CMK (cell line): ENCODE results near the gene ZNF214.

Source experiments
- DNase-seq: peaks from one replicate; pipeline ENCODE4 v3.0.0-alpha.2; 2010; ENCODE audit warnings: low read depth

ZNF214 gene

DNA sequence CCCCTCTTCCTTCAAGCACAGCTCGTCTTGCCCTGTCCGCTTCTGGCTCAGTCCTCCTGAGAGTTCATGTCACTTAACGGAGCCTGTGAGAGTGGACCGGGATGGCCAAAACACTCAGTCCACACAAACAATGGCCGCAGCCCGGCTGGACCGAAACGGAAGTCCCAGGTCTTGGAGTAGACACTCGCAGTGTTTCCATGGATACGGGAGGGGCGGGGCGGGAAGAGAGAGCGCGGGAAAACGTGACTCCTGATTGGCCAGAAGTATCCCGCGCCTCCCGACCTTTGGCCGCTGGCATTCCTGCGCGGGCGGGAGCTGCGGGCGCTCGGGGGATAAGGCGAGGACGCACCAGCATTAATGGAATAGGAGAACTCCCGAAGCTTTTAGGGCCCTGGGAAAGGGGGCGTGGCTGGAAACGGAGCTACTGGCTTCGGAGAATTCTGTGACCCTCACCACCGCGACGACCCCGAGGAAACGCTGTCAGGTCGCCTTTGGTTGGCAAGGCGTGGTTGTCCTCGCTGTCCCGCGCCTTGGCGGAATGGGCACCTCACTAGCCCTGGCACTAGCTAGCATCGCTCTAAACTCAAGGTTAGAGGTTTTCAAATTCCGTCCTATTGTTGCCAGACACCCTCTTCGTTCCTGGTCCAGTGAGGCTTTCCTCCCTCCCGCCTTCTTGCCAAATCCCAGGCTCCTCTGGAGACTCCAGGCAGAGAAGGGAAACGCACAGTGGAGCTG is at the start of gene ZNF214, which contains the start of gene NLRP14:
TSS of gene ZNF214 (minus strand) at position 164 of the 735 bp plus-strand sequence. CDS start 17,511 bp downstream, outside the sequence.
TSS of gene NLRP14 (plus strand) at position 297 of the 735 bp plus-strand sequence. CDS start 18,108 bp downstream, outside the sequence.
- no peak for DNase-seq

DNA sequence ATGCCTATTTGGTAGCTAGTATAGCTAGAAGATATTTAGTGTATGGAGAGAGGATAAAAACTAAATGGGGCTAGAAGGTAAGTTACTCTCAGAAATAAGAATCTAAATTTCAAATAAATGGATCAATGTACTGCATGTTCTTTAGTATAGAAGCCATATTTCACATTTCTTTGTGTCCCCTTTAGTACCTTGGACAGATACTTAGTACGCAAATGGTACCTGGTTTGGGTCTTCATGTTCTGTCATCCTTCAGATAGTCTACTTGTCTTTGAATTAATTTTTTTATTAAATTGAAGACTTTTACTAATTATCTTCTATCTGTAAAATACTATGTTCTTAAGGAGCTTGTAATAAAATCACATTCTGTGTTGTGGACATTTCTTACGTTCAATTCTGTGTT is 42.4 kb upstream of the ZNF214 start:
- DNase-seq, result no peak

DNA sequence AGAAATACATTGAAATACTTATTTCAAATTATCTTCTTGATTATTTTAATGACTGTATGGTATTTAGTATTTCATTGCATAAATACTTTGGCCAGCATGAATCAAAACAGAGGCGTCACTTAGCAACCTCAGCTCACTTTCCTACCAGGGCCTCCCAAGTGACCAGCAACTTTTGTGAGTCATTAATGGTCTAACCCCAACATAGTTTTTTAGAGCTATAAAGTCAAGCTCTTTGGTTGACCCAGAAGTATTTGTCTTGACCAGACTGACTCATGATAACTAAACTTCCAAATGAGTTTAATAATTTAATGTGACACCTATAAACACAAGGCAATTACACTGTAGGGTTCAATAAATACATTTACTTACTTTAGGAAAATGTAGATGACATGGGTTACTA is 40.7 kb upstream of the ZNF214 start:
- no peak for DNase-seq

DNA sequence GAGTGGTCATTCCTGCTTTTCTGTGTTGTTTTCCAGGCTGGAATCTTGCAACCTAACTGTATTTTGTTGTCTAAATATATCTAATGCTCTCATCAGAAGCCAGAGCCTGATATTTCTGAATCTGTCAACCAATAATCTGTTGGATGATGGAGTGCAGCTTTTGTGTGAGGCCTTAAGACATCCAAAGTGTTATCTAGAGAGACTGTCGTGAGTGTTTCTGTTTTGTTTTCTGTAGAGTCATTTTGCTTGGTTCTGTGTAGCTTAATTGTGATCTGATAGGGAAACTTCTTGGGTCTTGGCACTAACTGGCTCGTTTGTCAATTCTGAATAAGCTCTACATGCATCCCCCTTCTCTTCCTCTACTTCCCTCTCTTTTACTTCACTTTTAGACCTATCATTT is 37.5 kb upstream of the ZNF214 start:
- no peak for DNase-seq

DNA sequence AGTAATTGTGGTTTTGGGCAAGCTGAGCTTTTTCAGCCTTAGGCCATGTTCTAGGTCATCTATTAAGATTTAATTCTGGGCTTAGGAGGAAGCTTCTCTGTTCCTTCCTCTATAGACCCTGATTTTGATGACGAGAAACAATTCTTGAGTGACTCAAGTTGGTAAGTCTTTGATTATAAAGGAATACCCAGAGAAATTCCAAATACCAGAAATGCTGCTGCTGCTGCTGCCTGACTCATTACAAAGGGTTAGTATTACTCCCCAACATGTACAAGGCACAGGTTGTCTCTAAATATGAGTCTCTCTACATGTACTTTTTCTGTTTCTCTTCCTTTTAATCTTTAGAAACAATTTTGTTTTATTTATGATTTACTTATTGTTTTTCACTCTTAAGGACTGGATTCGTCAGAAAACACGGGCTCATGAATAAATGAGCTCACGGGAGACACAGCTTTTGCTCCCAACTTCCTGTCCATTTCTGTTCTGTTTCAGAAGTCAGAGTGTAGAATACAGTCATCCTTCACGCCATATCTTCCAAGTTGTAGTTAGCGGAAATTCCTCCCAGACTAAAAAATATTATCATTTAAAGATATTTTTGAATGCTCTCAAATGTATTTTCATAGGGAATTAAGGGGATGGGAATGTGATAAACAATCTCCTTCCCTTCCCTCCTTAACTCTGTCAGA is 36.8 kb upstream of the ZNF214 start:
- DNase-seq, result no peak

DNA sequence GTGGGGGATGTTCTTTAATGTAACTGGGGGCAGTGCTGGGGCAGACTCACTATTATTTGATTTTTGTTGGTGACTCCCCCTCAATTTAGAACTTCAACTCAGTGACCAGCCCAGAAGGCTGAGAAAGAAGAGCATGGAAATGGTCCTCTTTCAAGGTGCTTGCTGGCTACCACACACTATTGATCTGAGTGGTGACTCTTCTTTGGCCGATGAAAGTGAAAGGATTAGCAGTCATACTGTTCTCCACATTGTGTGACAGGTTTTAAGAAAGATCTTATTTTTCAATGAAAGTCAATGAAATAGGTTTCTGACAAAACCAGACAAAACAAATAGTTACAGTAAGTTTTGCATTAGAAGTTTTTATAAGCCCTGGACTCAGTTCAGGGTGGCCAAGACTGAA is 30.0 kb upstream of the ZNF214 start:
- DNase-seq, result no peak

DNA sequence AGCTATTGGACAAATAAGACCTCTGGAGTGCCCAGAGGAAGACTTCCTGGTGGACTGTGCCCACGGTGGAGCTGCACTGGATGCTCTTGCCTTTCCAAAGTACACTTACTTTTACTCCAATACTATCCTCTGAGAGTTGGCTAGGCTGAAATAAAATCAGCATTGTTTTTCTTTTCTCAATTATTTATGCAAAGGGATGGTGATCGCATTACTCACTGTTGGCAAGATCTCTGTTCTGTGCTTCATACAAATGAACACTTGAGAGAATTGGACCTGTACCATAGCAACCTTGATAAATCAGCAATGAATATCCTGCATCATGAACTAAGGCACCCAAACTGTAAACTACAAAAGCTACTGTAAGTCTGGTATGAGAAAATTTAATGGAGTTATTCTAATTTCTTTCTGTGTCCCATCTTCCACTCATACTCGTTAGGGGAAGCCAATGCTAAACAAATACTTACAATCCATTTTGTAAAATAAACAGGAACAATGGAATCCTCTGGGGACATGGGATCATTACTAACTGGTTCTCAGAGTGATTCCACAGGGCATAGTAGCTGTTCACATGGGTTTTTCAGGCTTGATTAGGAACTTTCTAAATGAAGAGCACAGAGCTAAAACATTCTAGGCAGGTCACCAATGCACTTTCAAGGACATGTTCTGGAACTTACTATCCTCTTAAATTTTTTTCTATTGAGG is 26.5 kb upstream of the ZNF214 start:
- DNase-seq, result no peak

DNA sequence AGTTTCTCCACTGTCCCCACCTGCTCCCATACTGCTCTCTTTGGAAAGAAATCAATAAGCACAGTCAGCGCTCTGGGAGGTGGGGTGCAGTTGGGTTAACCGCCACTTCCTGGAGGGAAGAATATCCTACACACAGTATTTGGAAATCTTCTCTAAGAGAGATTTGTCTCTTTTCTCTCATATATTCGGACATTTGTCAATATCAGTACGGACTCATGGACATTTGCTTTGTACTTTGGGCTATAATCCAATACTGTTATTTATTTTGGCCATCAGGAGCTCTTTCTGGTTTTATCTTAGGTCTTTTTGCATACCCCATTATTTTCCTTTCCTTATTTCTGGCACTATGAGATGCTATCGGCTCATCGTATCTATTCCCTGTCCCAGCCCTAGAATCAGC is 13.9 kb upstream of the ZNF214 start:
- no peak for DNase-seq

DNA sequence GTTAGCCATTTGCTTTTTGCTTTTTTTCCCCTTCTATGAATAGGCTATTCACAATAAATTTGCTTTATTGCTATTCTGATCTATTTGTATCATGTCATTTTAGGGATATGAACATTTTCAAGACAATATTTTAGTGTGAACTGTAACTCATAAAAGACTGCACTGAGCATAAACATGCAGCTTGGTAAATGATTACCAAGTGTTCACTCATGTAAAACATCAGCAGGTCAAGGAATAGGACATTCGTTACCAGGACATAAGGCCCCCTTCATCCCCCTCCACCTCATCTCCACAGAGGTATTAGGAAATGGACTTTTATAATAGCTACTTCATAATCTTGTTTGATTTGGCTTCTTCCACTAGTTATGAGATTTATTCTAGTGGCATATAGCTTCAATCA is 12.5 kb upstream of the ZNF214 start:
- DNase-seq, result no peak

DNA sequence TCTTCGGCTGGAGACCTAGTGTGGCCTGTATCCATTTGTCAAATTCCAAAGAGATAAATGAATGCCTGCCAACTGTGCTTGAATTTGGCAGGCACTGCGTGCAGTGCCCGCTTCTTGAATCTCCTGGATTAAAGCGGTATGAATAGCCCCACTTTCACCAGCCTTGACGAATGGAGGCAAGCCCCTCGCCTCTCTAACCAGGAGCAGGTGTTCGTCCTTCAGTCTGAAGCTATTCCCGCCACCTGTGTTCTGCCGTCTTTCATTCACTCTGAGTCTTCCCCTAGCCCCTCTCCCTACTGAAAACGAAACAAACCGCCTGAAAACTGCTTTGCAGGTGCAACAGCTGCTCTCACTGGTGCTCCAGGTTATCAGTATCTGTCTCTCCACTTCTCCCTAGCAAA is 11.3 kb upstream of the ZNF214 start:
- no peak for DNase-seq

DNA sequence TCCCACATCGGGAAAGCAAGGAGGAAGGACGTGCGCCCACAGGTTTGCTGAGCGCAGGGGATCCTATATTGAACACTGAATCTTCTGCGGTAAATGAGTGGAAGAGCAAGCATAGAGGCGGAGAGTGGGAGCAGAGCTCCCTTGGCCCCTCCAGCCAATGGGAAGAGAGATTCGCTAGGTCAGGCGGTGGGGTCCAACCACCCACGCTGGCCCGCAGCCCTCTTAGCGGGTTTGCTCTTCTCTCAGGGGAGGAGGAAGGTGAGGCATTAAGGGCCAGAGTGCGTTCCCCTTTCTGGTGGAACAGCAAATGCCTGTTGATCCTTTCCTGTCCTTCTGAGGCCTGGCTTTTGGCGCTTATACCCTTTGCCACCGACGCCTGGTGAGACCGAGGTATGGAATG is 10.7 kb upstream of the ZNF214 start:
- no peak for DNase-seq

DNA sequence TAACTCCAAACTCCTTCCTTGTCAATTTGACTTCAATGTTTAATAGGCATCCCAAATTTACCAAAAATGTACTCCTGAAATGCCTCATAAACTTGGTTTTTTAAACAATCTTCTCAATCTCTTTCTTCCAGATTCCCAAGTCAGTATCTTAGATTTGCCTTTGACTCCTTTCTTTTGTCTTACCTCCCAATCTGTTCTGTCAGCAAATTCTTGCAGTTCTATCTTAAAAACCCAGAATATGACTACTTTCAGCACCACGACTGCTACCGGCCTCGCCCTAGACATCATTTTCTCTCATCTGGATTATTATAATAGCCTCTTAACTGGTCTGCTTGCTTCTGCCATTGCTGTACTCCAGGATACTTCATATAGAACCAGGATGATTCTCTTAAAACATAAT is 8.0 kb upstream of the ZNF214 start:
- no peak for DNase-seq

DNA sequence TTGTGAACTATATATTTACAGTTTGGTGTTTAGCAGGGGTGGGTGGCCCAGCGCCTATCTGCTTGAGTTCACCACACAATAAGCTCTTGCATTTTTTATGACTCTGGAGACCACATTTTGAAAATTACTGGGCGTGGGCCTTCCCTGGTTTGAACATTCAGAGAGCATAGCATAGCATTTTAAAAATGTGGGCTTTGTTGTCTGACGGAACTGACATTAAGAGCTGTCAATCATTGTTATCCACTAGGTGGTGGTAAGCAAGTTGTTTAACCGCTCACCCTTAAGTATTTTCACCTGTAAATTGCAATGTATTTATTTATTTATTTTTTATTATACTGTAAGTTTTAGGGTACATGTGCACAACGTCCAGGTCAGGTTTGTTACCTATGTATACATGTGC is 1.2 kb upstream of the ZNF214 start:
- DNase-seq, result no peak

DNA sequence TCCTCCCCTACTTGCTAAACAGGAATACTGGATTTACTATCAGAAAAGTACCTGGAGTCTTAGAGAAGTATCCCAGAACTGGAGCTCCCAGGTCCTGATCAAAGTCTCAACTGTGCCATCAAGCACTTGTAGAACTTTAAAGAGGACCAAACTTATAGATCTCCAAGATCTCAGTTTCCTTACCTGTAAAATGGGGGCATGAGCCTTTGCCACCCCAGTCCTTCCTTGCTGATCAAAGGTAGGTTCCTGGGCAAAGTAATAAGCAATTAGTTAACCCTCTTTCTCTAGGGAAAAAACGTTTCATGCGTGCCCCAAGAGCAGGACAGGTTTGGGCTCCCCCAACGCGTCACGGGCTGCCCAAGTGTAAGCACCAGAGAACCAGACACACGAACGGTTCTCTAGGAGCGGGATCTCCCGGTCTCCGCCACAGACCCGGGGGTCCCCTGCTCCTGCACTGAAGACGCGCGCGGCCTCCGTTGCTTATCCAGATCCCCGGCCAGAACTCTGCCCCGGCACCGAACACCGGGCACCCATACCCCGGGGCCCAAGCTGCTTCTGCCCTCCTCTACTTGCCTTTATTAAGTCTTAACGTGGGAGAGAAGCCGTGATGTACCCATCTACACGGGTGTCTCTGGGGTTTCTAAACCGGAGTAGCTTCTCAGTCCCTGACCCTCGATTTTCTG is 505 bp downstream of the ZNF214 start:
- DNase-seq, result no peak

DNA sequence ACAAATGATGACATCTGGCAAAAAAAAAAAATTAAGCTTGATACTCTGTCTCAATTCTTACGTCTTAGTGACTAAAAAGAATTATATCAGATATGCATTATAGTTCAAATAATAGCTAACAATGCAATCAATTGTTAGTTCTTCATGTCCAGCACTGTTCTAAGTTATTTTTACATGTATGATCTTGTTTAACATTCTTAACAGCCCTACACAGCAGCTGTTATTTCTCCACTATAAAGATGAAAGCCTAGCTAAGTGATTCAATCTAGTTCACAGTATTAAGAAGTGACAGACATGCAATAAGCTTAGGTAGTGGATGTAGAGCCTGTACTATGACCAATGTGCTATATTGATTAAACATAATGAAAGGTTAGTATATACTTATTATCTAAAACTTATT is 4.1 kb downstream of the ZNF214 start:
- DNase-seq, result no peak

DNA sequence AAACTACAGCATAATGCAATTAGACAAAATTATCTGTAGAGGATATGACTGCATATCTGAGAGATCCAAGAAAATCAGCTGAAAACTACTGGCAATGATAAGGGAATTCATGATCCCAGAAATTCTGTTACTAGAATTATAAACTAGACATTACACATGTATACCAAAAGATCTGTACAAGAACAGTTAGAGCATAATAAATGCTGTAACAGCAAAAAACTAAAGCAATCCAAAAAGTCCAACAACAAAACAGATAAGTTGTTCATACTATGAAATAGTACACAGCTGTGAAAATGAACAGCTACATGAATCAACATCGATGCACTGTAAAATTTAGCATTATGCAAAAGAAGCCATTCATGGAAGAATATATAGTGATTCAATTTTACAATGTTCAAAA is 6.0 kb downstream of the ZNF214 start:
- no peak for DNase-seq

DNA sequence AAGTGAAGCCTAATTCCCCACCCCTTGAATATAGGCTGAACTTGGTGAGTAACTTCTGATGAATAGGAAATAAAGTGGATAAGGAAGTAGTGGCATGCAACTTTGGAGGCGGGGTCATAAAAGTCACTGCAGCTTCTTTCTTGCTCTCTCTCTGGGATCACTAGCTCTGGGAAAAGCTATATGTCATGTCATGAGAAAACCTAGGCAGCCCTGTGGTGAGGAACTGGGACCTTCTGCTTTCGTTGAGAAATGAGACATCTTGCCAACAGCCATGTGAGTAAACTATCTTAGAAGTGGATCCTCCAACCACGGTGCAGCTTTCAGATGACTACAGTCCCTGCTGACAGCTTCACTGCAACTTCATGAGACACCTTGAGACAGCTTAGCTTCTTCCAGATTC is 15.7 kb downstream of the ZNF214 start:
- no peak for DNase-seq

DNA sequence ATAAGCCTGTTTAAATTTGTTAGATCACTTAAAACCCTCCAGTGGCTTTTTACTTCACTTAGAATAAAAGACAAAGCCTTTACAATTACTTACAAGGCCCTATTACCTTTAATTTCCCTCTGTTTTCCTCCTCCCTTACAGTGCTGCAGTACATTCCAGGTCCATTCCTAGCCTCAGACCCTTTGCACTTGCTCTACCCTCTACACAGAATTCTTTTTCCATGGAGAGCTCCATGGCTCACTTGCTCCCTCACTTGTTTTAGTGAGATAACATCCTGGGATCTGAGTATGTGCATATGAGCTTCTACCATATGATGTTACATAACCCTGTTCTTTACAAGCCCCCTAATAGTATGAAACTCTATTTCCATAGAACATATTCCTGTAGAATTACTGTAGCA is 24.4 kb downstream of the ZNF214 start:
- no peak for DNase-seq

DNA sequence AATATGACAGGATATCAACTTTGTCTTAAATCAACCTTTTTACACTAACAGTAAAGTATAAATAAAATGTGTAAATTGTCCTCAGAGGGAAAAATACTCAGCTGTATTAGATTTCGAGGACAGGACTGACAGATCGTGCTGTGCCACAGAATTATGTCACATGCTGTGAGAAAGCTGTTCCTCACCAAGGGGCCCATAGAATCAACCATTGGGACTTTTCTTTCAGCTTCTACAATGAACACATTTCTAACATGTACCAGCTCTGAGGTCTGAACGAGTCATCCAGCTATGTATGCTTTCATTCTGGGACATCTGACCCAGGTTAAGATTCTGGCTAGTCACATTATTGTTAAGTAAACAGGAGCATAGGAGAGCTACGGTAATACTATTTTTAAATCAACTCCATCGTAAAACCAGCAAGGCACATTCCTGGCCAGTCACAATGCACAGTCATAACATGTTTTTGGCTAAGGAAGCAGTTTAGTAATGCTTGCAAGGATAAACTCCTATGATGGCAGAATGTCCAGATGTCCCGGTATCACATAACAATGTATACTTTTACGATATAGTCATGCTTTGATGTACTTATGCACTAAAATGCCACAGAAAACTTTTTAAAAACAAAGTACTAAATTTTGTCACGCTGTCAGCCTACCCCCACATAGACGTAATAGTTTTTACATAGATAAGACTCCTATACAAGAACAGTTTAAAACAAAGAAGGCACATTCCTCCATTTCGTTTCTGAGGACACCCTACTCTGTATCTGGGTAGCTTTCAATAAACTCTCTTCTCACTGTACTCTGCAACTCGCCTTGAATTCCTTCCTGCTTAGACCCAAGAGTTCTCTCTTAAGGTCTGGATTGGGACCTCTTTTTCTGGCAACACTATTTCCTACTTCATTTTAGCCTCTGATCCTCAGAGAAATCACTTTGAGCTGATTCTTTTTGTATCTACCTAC is 27.4 kb downstream of the ZNF214 start:
- no peak for DNase-seq

DNA sequence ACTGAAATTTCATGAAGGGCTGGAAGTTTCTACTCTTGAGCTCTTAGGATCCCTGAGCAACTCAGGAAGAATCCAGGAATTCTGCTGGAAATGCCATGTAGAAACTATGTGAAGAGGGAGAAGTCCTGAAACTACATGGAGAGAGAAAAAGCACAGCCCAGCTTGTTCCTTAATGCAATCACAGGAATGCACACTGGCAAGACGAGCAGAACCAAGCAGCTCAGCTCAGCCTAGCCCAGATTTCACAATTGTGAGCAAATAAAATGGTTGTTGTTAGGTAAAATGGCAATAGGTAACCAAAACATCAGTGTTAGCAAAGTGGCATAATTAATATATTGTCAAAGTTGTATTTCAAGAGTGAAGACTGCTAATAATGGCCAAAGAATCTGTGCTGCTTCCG is 28.1 kb downstream of the ZNF214 start:
- DNase-seq, result no peak

DNA sequence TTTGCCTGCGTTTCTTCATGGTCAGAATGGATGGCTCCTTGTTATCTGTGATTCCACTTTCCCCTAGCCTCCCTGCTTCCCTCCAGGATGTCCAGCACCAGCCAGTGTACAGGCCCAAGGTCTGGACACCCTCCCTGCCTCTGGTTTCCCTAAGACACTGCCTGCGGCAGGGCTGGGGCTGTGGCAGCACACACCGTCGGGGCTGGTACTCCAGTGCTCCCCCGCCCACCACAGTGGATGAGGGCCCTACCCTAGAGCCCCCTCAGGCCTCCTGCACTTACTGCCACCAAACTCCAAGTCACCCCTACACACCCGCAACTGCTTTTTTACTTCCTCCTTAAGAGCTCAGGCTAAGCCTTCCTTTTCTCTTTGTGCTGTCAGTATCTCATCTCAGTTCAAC is 28.9 kb downstream of the ZNF214 start:
- no peak for DNase-seq
